GM11168 (cell line): ENCODE data around the gene FMNL1.
"Not testable (repeated sequence)": the region's sequence is repeated elsewhere in the genome, so short reads cannot be mapped to it uniquely, and the experiment has no call there.

Experiments used
- in situ Hi-C: fragments of 300-500 bp; cut with MboI; formaldehyde crosslinking; loops from one replicate; pipeline ENCODE4 v1.12.0; 2022; ENCODE audit warnings: low sequenced_read_pairs; ENCODE audit not compliant: unreplicated experiment

The FMNL1 gene

GRCh38 chr17:45251931-45252330, 30.2 kb downstream of the FMNL1 start:
- in situ Hi-C loops = no loop called here

- in situ Hi-C loops = not testable (repeated sequence)
Observed at GRCh38 chr17:45253237-45253636, 31.6 kb downstream of the FMNL1 start.

GRCh38 chr17:45253879-45254278, 32.2 kb downstream of the FMNL1 start:
- in situ Hi-C loops = no loop called here

GRCh38 chr17:45255358-45255757, 33.7 kb downstream of the FMNL1 start:
- in situ Hi-C loops = no loop called here

- in situ Hi-C loops = no loop called here
Observed at GRCh38 chr17:45256114-45256966, 34.7 kb downstream of the FMNL1 start.

GRCh38 chr17:45257115-45257514, 35.4 kb downstream of the FMNL1 start:
- in situ Hi-C loops = no loop called here

GRCh38 chr17:45258981-45259380, 37.3 kb downstream of the FMNL1 start:
- in situ Hi-C loops = no loop called here

GRCh38 chr17:45260204-45260783, 38.6 kb downstream of the FMNL1 start:
- in situ Hi-C loops = no loop called here

- in situ Hi-C loops = no loop called here
Observed at GRCh38 chr17:45261577-45262515, 40.2 kb downstream of the FMNL1 start, which contains the start of gene SPATA32. TSS of gene SPATA32 (minus strand) at chr17:45262094. CDS start at chr17:45262016, 78 bp downstream.

- in situ Hi-C loops = no loop called here
Observed at GRCh38 chr17:45262516-45263476, 41.1 kb downstream of the FMNL1 start.

GRCh38 chr17:45263477-45263860, 41.8 kb downstream of the FMNL1 start:
- in situ Hi-C loops = no loop called here

- in situ Hi-C loops = no loop called here
Observed at GRCh38 chr17:45264430-45264829, 42.7 kb downstream of the FMNL1 start.

- in situ Hi-C loops = no loop called here
Observed at GRCh38 chr17:45264988-45265387, 43.3 kb downstream of the FMNL1 start.

- in situ Hi-C loops = no loop called here
Observed at GRCh38 chr17:45265821-45266220, 44.1 kb downstream of the FMNL1 start.

GRCh38 chr17:45266372-45266926, 44.8 kb downstream of the FMNL1 start:
- in situ Hi-C loops = no loop called here

- in situ Hi-C loops = no loop called here
Observed at GRCh38 chr17:45267436-45268055, 45.9 kb downstream of the FMNL1 start.

GRCh38 chr17:45269912-45270311, 48.2 kb downstream of the FMNL1 start:
- in situ Hi-C loops = no loop called here

- in situ Hi-C loops = no loop called here
Observed at GRCh38 chr17:45270828-45271418, 49.2 kb downstream of the FMNL1 start.
